Fibroblast of skin of right biceps (primary cell): Measurements from ENCODE around the gene DNAH6.

Experiments
- DNase-seq: peaks from one replicate; pipeline ENCODE4 v3.0.0-alpha.2; 2013

The DNAH6 gene

GRCh38 chr2:84808279-84808678, 292.0 kb downstream of the DNAH6 start:
- DNase-seq, result no peak

DNA sequence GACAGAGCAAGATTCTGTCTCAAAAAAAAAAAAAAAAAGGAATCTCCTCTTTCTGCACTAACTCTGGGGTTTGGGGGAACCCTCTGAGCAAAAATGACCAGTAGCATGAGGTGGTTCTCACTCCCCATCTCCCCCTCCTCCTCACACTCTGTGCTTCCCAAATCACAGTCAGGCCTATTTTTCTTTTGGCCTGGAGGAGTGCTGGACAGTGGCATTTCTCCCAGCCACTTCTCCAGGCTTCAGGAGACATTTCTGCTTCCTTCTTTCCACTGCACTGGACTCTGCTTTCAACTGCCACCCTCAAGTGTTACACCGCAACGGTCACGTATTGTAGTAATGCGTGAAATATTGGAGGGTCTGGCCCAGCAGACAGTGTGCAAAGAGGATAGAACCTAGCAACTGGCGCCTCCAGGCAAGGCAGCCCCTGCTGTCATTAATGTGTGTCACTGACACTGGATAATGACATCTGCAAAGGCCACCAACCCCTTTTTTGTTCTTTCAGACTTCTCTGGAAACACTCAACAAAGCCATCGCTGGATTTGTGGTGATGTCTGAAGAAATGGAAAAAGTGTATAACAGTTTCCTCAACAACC, 295.6 kb downstream of the DNAH6 start:
- DNase-seq, result no peak

DNA sequence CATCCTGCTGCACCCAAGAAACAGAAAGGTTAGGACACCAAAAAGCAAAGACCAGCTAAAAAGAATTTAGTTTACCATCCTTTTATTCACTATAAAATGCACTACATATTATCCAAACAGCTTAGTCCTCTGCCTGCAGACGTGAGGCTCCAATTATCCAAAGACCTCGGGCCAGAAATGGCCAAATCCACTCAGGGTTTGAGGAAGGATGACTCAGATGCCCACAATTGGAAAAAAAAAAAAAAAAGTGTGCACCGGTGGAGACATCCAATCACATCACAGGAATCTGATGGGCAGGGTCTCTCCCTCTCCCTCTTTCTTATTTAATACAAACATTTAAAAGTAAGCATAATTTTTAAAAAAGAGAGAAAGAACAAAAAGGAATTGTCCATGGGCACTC, 298.8 kb downstream of the DNAH6 start:
- peak; percentile 21 for DNase-seq

- no peak for DNase-seq
Measured at GRCh38 chr2:84816426-84817026, 300.2 kb downstream of the DNAH6 start.

DNA sequence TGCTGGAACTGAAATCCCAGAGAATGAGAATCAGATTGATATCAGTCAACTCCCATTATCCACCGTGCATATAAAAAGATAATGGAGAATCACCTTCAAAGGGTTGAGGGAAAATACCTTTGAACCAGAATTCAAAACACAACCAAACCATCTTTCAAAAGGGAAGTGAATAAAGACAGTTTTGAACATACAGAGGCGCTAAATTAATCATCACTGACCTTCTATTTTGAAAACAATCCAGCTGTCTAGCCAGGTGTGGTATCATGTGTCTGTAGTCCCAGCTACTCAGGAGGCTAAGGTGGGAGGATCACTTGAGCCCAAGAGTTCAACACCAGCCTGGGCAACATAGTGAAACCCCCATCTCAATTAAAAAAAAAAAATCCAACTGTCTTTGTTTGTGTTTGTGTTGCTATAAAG, 300.9 kb downstream of the DNAH6 start:
- DNase-seq, result no peak

GRCh38 chr2:84821806-84822205, 305.5 kb downstream of the DNAH6 start:
- DNase-seq, result no peak

DNA sequence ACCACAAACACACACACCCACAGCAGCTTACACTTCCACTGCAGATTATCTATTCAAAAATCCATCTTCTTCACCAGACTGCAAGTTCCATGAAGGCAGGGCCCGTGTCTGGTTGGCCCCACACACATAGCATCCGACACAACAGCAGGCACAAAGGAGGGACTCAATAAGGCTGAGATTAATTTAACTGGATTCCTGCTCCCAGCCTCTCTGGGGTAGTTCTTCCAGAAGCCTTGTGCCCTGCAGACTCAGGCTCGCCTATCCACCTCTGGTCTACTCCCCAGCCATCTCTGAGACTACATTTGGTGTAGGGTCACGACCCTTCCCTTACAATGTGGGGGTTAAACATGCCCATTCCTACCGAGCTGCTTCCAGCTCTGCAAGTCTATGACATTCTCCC, 306.9 kb downstream of the DNAH6 start:
- DNase-seq, result no peak

GRCh38 chr2:84823788-84824187, 307.5 kb downstream of the DNAH6 start:
- no peak for DNase-seq

DNA sequence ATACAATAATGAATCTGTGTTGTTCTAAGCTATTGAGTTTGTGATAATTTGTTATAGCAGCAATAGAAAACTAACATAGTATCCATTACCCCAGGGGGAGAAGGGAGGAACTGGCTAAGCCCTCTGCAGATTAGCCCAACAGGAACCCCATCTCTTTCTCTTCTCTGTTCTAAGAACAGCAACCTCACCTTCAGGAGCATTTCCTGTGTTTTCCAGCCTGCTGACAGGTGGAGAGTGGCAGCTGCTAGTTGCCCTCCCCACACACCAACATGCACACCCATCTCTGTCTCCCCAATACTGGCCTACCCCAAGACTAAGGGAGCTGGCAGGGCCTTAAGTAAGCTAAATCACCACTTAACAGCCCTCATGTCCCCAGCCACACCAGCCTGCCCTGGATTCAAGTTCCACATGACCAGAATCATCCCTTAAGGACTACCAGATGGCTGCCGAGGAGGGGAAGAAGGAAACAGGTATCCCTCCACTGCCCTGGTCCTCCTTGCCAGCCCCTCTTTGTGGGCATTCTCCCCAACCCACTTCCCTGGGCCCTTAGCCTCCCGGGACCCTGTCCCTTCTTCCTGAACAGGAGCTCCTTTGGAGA, 311.8 kb downstream of the DNAH6 start:
- DNase-seq, result no peak

GRCh38 chr2:84829693-84830092, 313.4 kb downstream of the DNAH6 start:
- DNase-seq, result no peak

DNA sequence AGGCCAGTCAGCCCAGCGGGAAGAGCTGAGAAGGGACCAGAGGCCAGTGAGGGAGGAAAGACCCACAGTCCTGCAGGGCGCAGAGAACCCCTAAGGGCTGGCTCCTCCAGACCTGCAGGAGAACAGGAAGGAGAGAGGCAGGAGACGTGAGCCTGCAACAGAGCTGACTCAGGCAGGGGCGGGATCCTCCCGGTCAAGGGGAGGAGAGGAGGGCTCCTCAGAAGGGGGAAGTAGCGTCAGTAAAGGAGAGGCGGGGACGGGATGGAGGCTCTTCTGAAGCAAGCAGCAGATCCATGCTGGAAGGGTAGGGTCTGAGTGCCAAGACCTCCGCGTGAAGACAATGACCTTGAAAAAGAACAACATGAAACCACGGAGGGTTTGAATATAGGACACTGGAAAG, 313.8 kb downstream of the DNAH6 start:
- peak; percentile 32 for DNase-seq

GRCh38 chr2:84830758-84831500, 314.6 kb downstream of the DNAH6 start:
- DNase-seq, result no peak

- DNase-seq, result peak; percentile 22
Measured at GRCh38 chr2:84832772-84833461, 316.6 kb downstream of the DNAH6 start.

GRCh38 chr2:84833481-84834150, 317.3 kb downstream of the DNAH6 start:
- no peak for DNase-seq

DNA sequence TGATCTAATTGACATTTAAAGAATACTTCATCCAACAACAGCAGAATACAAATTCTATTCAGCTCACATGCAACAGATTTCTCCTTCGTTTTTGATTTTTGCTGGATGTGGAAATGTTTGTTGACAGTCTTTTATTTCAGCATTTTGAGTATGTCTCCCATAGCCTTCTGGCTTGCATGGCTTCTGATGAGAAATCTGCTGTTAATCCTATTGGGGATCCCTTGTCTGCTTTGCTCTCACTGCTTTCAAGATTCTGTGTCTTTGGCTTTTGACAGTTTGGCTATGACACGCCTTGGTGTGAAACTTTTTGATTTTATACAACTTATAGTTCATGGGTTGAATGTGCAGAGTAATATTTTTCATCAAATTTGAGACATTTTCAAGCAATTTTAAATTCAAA, 319.9 kb downstream of the DNAH6 start:
- no peak for DNase-seq

- peak; percentile 31 for DNase-seq
Measured at GRCh38 chr2:84838434-84839145, 322.3 kb downstream of the DNAH6 start.

- no peak for DNase-seq
Measured at GRCh38 chr2:84839851-84840250, 323.6 kb downstream of the DNAH6 start.

DNA sequence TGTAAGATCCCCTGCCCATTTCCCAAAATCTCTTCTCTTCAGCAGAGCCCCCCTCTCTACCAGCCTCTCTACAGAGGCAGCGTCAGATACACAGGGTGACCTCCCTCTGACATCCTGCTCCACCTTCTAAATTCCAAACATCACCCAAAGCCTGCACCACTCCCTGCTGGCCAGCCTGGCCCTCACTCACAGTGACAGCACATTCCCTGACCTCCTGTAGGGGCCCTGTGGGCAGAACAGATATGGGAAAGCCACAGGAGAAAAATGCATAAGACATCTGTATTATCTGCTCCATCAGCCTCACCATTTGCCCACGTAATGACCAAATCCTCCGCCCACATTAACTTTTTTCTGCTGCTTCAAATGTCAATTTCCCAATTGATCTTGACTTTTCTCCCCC, 324.0 kb downstream of the DNAH6 start:
- peak; percentile 11 for DNase-seq

DNA sequence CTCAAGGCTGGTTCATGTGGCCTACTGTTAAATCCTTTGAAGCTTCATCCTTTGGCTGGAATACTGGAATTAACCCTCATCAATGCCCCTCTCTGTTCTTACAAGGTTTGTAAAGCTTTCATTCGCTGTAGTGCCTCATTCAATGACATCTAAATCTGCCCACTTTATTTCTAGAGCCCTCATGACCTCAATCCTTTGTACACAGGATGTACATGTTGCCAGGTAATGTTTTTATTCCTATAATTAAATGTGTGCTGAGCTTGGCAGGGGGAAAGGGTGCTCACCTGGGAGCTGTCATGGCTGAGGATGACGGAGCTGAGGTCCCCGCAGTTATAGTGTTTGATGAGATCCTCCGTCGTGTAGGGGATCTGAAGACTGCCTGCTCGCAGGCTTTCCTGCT, 325.3 kb downstream of the DNAH6 start:
- no peak for DNase-seq

- no peak for DNase-seq
Measured at GRCh38 chr2:84844141-84844540, 327.8 kb downstream of the DNAH6 start.

GRCh38 chr2:84846041-84846663, 329.9 kb downstream of the DNAH6 start:
- DNase-seq, result peak; percentile 27

DNA sequence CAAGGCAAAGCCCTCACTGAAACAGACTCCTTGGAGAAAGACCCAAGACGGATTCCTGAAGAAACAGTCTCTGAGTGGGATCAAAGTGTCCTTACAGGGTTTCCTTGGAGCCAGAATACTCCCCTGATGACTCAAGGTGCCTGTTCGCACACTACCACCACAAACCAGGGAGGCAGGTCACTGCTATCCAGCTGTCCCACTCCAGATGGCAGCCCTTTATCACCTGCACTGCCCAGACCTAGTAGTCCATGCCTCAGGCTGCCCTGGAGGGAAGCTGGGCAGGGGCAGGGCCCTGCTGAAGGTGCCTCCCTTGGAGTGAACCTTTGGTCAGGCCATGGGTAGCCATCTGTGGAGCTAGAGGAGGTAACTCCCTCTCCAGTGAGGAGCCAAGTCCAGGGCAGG, 330.4 kb downstream of the DNAH6 start:
- DNase-seq, result peak; percentile 26
